Retina (tissue), 1 donor: Measurements from ENCODE around the gene MICB.
"Not testable (repeated sequence)": the region's sequence is repeated elsewhere in the genome, so short reads cannot be mapped to it uniquely, and the experiment has no call there.

Experiments used
- DNase-seq: peaks from one replicate; pipeline ENCODE4 v3.0.0-alpha.2; 2016

The MICB gene

DNA sequence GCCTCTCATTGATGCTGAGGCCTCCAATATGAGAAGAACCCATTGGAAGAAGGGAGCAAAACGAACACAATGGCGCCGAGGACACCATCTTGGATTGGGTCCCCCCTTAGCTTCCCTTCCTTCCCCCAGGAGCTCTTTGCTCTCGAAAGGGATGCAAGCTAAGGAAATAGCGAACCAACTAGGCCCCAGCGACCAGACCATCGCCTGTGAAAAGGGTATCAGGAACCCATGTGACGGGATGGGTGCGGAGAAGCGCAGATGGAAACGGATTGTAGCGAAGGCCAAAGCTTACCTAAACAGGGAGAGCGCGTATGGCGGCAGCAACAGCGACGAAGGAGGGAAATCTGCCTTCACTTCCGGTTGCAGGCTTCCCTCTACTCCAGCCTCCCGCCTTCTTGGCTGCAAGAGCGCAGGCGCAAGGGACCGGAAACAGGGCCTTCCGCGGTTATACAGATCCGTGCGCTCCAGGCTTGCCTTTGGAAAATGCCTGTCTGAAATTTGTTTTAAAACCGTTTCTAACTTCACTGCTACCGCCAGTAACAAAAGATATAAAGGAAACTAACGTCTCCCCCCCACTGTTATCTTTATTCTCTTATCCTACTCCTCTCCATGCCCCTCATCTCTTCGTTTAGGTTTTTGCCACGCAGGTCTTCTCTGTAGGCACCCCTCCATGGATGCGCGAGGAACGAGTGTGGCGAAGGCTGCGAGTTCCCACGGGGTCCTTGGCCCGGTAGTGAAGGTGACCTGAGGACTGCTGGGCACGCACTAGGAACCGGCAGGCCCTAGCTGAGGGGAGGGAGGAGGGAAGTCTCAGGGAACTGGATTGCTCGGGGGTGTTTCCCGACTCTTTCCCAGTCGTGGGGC lies 43.9 kb downstream of the MICB start, which contains the start of gene DDX39B:
DDX39B (minus strand) TSS at position 346 of the 864 bp plus-strand sequence. CDS start 1,471 bp downstream, outside the sequence.
- DNase-seq, result peak; percentile 99

DNA sequence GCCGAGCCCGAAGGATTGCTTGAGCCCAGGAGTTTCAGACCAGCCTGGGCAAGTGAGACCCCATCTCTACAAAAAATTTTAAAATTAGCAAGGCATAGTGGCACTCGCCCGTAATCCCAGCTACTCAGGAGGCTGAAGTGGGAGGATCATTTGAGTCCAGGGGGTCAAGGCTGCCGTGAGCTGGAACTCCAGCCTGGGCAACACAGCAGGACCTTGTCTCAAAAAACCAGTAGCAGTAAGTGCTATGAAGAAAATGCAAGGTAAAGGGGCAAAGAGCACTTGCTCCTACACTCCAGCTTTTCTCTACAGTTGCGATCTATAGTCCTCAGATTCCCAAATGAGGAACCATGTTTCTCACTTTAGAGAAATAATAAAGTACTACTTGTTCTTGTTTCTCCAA lies 45.7 kb downstream of the MICB start:
- no peak for DNase-seq

DNA sequence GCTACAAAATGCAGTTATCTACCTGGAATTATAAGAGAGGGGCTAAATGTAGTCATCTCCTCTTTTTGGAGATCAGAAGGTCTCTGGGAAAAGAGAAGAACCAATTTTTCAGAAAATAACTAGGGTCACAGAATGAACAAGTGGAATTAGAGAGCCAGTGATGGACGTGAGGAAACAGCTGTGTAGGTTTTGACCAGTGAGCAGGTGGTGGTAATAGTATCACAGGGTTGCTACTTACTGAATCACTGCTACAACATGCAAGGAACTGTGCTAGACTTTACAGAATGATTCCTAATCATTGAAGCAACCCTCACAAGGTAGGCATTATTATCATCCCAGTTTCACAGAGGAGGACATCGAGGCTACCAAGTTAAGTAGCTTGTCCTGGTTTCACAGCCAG lies 46.7 kb downstream of the MICB start:
- no peak for DNase-seq

DNA sequence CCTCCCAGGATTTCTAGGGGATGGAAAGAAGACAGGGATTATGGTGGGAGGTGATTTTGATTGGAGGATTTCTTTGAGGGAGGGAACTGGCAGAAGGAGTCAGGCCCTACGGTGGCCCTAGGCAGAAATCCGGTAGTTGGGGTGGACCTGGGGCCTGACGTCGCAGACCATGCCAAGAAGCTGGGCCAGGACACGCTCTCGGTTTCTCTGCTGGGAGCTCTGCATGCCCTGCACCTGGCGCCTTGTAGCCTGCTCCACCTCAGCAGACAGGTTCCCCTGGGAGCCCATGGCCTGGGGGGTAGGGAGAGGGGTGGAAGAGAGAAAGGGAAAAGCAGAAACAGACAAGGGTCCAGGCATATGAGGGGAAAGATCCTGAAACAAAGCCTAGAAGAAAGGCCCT lies 47.3 kb downstream of the MICB start:
- no peak for DNase-seq

DNA sequence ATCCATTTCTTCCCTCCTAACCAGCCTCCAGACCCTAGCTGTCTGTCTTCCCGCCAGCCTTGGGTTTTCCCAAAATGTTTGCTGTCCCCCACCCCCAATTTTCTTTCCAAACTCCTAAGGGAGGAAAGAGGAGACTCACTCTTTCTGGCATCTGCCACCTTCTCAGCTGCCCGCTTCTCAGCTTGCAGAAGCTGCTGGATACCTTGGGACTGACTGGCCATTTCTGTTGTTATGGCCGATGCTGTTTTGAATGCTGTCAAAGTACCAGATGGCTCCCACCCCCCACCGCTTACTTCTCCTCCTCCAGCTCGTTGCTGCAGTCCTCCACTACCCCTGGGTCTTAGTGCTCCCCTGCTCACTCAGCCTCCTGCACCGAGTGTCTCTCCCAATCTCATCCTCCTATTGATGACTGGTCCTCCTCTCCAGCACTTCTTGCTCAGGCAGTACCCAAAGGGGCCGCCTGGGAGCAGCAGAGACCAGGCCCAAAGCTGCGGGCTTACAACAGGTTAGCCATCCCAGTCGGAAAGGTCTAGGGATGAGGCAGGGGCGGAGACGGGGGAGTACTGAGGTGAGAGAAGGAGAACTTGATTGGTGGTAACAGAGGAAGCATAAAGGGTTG lies 48.5 kb downstream of the MICB start, which contains the start of gene ATP6V1G2:
ATP6V1G2 (minus strand) TSS at position 270 of the 619 bp plus-strand sequence; CDS start at position 221, 49 bp downstream.
- peak; percentile 95 for DNase-seq

DNA sequence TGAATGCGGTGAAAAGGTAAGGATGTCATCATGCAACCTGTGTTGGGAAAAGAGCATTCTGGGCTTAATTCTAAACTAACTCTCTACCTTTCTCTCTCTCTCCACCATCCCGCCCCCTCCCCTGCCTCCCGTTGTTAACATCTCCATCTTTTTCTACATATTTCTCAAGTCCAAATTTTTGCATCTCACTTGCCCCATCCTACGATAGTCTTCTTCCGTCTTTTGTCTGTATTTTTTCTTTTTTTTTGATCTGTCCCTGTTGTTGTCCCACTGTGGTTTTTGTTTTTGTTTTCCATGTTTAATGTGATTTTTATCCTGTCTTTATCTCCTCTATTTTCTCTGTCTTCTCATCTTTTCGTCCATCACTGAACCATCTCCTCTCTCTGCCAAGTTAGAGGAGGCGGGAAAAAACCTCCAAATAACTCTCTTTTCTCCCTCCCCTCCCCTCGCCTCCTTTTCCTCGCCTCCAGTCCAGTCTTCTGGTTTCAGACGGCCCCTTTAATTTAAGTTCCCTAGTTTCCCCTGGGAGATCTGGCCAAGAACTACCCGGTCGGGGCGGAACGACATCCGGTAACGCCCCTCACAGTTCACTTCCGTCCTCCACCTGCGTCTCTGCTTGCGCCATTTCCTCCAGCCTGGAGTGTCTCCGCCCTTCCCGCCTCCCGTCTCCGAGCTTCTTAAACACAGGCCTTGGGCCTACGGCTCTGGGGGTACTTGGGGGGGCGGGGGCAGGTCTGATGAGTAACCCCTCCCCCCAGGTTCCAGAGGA lies 49.2 kb downstream of the MICB start, which contains the start of gene NFKBIL1:
NFKBIL1 (plus strand) TSS at position 651 of the 769 bp plus-strand sequence; CDS start at position 738, 87 bp downstream.
- DNase-seq, result peak; percentile 95

DNA sequence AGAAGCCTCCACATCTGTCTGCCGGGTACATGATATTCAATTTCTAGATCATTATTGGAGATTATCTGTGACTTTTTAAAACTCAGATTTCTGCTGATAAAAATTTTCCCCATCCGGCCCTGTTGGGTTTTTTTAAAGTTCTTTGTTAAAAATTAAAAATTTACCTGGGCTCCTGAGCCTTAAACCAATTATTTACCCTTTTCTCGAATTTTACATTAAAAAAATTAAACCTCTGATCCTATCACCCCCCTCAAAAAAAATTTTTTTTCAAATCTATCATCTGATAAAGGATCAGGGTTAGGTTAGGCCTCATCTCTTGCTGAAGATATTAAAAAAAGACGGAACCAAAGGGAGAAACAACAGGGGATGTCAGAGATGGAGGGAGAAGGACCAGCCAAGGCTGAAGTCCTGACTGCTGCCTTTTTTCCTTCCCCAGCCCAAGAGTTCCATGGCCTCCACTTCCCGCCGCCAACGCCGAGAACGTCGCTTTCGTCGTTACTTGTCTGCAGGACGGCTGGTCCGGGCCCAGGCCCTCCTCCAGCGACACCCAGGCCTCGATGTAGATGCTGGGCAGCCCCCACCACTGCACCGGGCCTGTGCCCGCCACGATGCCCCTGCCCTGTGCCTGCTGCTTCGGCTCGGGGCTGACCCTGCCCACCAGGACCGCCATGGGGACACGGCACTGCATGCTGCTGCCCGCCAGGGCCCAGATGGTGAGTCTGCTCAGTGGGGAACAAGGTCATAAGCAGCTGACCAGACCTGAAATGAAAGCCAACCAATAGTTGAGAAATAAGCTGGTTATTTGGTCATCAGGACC lies 50.0 kb downstream of the MICB start:
- DNase-seq, result no peak

DNA sequence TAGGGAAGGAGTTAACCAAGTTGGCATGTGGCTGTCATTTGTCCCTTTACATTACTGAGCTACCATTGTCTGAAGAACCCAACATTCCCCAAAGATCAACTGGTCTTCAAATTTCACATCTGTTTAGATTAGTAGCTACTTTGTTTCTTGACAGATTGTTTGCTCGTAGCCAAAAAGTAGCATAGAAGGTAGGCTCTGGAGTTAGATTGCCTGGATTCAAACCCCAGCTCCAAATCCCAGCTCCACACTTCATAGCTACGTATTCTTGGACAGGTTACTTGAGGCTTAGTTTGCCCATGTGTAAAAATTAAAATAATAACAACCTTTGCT lies 50.6 kb downstream of the MICB start:
- DNase-seq, result no peak

DNA sequence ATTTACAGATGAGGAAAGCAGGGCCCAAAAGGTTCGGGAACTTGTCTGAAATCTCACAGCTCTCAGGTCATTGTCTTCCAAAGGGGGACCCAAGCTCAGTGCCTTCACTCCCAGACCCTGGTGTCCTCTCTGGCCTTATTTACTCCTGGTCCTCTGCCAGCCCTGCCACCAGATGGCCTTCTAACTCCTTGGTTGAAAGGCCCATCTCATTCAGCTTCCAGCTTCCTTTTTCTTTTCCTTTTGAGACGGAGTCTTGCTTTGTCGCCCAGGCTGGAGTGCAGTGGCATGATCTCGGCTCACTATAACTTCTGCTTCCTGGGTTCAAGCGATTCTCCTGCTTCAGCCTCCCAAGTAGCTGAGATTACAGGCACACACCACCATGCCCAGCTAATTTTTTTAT lies 53.4 kb downstream of the MICB start:
- DNase-seq, result not testable (repeated sequence)

DNA sequence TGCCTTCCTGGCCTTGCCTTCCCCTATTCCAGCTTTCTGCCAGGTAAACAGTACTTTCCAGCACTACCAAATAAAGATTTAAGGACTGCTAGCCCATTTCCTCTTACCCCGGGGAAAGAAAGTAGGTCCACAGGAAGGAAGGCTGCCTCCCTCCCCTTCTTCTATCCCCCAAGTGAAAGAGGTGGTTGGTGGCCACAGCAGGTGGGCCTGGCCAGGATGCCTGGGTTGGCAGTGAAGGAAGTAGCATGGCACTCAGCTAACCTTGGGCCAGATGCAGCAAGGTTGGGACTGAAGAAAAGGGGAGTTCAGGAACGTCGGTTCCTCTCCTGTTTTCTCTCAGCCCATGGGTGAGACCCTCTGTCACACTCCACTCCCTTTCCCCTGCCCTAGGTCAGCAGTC lies 58.4 kb downstream of the MICB start:
- no peak for DNase-seq

DNA sequence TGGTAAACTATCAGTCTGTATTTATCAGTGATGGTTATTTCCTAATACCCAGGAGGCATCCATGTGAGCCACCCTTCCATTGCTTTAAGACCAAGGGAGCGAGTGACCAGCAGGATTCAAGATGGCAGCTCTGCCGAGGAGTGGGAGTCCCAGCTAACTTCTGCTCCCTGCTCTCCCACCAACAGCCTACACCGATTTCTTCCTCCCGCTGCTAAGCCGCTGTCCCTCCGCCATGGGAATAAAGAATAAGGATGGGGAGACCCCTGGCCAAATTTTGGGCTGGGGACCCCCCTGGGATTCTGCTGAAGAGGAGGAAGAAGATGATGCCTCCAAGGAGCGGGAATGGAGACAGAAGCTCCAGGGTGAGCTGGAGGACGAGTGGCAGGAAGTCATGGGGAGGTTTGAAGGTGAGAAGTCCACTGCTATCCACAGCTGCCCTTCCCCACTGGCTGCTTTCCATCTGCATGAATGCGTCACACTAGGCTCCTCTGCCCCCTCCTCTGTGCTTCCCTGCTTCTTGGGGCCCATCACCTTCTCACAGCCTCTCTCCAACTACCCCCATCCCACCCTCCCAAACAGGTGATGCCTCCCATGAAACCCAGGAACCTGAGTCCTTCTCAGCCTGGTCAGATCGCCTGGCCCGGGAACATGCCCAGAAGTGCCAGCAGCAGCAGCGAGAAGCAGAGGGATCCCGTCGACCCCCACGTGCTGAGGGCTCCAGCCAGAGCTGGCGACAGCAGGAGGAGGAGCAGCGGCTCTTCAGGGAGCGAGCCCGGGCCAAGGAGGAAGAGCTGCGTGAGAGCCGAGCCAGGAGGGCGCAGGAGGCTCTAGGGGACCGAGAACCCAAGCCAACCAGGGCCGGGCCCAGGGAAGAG lies 59.7 kb downstream of the MICB start:
- no peak for DNase-seq

DNA sequence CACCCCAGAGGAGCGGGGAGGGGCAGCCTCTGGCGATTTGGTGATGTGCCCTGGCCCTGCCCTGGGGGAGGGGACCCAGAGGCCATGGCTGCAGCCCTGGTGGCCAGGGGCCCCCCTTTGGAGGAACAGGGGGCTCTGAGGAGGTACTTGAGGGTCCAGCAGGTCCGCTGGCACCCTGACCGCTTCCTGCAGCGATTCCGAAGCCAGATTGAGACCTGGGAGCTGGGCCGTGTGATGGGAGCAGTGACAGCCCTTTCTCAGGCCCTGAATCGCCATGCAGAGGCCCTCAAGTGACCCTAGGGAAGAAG lies 60.3 kb downstream of the MICB start:
- no peak for DNase-seq

DNA sequence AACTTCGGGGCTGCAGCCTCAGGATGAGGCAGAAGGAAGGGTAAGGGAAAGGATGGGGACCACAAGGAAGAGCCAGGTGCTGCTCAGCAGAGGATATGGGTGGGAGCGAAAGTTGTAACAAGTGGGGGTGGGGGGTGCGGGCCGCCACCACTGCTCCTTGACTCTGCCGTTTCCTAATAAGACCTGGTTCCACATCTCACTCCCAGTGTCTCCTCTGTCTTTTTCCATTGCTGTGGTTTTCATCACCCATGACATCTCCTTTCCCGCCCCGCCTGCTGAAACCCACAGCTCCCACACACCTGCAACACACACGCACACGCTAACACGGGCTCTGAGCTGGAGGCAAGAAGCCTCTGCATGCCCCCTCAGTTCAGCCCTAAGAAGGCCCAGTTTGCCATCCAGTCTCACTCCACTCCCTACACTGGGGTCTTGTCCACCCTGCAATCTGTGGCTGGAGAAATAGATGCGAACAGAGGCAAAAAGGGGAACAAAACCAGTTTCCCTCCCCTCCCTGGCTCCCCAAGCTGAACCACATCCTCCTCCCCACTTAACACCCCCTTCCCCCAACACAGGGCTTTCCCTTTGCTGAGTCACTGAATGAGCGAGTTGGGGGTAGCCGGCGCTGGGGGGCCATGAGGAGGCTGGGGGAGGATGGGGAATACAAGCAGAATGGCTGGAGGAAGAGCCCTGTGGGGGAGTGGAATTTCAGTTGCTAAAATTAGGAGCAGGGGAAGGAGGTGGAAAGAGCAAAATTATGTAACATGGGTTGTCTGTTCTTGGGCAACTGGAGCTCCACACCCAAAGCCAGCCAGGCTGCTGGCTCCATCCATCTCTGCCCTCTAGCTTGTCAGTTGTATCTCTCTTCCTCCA lies 60.9 kb downstream of the MICB start:
- DNase-seq, result no peak

DNA sequence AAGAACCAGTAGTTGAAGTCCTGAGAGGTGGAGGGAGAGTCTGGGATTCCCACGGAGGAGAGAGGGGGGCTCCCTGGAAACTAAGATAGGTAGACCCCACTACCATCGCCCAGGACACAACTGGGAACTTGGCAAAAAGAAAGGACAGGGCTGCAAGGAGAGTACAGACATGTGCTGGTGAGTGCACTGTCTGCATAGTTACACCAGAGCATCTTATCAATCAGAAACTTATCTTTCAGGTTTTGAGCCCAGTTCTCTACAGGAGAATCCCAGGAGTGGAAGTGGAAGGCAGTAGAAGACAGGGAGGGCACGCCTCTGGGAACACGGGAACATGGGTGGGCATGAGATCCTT lies 61.6 kb downstream of the MICB start:
- no peak for DNase-seq

DNA sequence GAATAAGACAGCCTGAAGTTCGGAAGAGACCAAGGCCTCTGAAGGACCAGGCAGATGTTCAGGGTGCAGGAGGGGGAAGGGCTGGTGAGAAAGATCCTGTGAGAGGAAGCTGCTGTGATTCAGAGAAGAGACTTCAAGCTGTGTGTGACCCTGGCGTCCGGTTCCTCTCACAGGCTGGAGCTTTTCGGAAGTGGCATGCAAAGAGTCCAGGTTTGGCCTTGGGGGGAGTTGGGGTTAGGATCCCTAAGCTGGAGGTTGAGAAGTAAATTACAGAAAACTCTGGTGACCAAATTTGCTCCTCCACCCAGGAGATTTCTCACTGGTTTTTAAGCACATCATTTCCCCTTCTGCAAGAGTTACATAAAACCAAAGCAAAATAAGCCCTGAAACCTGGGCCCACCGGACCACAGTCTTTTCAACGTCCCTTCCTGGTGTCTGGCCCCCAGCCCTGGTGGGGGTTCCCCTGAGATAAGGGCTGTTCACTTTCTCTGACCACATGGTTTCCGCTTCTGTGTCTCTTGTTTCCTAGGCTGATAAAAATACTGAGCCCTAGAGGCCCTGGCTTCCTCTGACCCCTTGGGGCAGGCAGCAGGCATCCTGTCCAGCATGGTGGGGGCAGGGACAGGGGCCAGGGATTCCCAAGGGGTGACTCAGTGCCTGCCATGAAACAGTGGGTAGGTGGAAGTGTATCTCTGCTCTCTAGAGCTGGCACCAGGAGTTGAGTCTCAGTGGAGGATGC lies 62.2 kb downstream of the MICB start:
- DNase-seq, result no peak

DNA sequence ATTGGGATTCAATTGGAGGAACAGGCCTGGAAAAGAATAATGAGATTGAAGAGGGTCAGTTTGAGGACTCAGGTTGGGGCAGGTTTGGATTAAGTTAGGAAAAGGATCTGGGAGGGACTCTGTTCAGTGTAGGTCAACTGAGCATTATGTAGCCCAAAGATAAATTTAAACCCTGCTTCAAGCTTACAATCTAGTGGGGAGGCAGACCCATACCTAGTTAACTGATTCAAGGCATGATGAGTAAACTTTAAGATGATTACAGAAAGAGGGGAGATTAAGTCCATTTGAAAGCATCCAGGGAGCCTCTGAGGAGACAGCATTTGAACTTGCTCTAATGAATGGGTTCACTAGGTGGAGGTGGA lies 62.7 kb downstream of the MICB start:
- no peak for DNase-seq
